NCI-H345 treated with DMSO at 0.1 percent for 48 hours (cell line): ENCODE data around the gene NLN.
"Not testable (repeated sequence)": the region's sequence is repeated elsewhere in the genome, so short reads cannot be mapped to it uniquely, and the experiment has no call there.

Experiments
- DNase-seq: peaks from one replicate; lab custom pipeline; 2025; ENCODE audit not compliant: unreplicated experiment; lab: John Stamatoyannopoulos, UW

The NLN gene

DNA sequence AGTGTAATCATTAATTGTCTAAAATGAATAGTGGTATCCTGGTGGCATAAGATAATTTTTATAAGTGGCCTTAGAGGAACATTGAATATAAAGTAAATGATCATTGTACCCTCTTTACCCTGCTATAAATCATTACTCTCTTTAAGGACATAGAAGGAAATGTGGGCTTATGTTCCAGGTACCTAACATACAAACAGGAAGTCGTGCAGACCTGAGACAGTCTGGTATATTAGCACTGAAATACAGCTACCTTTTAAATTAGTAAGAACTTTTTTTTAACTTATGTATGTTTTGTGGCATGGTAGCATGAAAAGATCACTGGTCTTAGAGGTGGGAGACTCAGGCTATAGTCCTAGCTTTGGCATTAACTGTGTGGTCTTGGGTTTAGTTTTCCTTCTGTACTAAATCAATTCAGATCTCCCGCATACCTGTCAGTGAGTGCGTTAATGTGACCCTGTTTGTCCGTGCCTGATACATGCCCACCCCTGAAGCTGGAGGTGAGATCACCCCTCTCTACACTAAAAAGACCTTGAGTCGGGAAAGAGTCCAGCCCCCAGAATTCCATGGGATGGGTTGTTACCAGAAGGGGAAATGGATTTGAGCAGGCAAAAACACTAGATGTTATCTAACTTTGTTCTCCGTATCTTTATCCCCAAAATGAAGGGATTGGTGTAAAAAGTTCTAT is 145.0 kb downstream of the NLN start:
- no peak for DNase-seq

GRCh38 chr5:65867542-65868195 is 145.7 kb downstream of the NLN start:
- no peak for DNase-seq

DNA sequence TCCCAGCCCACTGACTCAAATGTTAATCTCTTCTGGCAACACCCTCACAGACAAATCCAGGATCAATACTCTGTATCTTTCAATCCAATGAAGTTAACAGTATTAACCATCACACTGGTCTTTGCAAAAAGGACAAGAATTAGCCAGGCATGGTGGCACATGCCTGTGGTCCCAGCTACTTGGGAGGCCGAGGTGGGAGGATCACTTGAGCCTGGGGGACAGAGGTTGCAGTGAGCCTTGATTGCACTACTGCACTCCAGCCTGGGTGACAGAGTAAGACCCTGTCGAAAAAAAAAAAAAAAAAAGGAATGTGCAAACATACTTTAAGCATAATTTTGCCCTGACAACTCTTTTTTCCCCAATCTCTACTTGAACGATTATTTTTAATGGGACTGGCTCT is 146.5 kb downstream of the NLN start:
- DNase-seq: no peak

DNA sequence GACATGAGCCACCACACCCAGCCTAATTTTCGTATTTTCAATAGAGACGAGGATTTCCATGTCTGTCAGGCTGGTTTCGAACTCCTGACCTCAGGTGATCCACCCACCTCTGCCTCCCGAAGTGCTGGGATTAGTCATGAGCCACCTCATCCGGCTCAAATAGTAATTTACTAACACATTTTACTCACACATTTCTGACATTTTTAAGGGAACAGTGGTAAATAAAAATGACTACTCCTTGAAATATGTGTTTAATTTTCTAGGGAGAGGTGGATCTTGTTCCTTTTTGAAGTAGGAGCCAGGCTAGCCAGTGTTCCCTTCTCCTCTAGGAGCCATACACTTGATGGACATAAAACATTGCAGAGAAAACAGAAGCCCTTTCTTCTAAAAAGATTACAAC is 149.2 kb downstream of the NLN start:
- DNase-seq: no peak

GRCh38 chr5:65871776-65872175 is 149.8 kb downstream of the NLN start:
- not testable (repeated sequence) for DNase-seq

GRCh38 chr5:65873181-65873750 is 151.3 kb downstream of the NLN start:
- no peak for DNase-seq

DNA sequence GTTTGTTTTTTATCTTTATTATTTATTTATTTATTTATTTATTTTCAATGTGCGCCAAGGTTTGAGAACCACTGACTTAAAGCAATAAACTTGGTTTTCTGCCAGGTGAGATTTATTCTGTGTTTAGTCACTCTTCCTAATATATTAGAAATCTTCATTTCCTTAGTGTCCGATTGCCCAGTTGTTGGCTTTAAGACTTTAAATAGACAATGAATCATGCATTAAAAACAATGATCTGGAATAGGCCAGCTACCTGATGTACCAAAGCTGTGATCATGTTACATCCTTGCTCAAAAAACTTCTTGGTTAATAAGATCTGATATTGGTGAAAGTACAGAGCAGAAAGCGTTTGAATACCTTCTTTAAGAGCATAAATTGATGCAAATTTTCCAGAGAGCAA is 152.2 kb downstream of the NLN start:
- no peak for DNase-seq

GRCh38 chr5:65876496-65876895 is 154.5 kb downstream of the NLN start:
- DNase-seq: no peak

- DNase-seq: no peak
Measured at GRCh38 chr5:65876970-65877369, 155.0 kb downstream of the NLN start.
